Testis (tissue), 3 donors: Measurements from ENCODE around the gene CDK5R2. TPM values are rescaled to one million over a fixed set of nuclear protein-coding genes. Genes with fewer than 3 reads are reported as not detected.

ENCODE experiments used
- DNase-seq: peaks from one replicate; pipeline ENCODE4 v3.0.0-alpha.2; 2019
- H3K27ac ChIP-seq, 2 donors: fragments of 200-600 bp; sonication (generic); one replicate each; pipeline ENCODE4 v1.5.1; 2019
- H3K27me3 ChIP-seq: fragments of 200-600 bp; sonication (generic); one replicate; pipeline ENCODE4 v1.5.1; 2019
- H3K36me3 ChIP-seq: fragments of 200-600 bp; sonication (generic); one replicate; pipeline ENCODE4 v1.5.1; 2017; ENCODE audit warnings: low read depth; ENCODE audit errors: missing control alignments
- H3K4me1 ChIP-seq: fragments of 200-600 bp; sonication (generic); one replicate; pipeline ENCODE4 v1.5.1; 2019
- H3K4me3 ChIP-seq, 2 donors: fragments of 200-600 bp; sonication (generic); one replicate each; pipeline ENCODE4 v1.5.1; 2017 to 2019
- H3K9me3 ChIP-seq: fragments of 200-600 bp; sonication (generic); one replicate; pipeline ENCODE4 v1.5.1; 2017
- POLR2A ChIP-seq: fragments of 450-650 bp; IDR thresholded peaks from one replicate; pipeline ENCODE4 v1.6.1; 2017; ENCODE audit warnings: antibody characterized with exemption, mild to moderate bottlenecking, moderate library complexity
- WGBS, 2 donors: methylation state at CpG; one replicate each; pipeline ENCODE4 v1.1.5; 2018; 5-methylcytosine and 5-hydroxymethylcytosine counted together
- intact Hi-C: fragments of 100-400 bp; cut with DNase I; formaldehyde crosslinking; loops from one replicate; pipeline ENCODE4 v1.15.1; 2023; ENCODE audit warnings: low total_unique reads
- polyA plus RNA-seq: library from polyadenylated mRNA; stranded (reverse); fragments of 350-450 nt; fragmentation: Illumina TruSeq; extraction: RNeasy Lipid Tissue Mini Kit (QIAGEN cat#74804); gene quantifications from one replicate; pipeline ENCODE4 v1.2.3, GENCODE V29; 2014; ENCODE audit warnings: low read depth, low replicate concordance; ENCODE audit not compliant: insufficient read depth
- total RNA-seq, 2 donors: library from RNA; depleted of rRNA; stranded (reverse); fragments of >200 nt; gene quantifications; one replicate each; pipeline ENCODE4 v1.2.3, GENCODE V29; 2016
- TF ChIP-seq, protein P1 (sequence below), 3 experiments: fragments of 450-650 bp in 2 of 3; fragments of 200-600 bp in 1 of 3; sonication (generic) in 1 of 3; IDR thresholded peaks; one replicate each; pipeline ENCODE4 v1.5.1; 2016 to 2019; ENCODE audit warnings: antibody characterized with exemption in 3 of 3, mild to moderate bottlenecking in 2 of 3, moderate library complexity in 1 of 3

Gene CDK5R2
- total and polyA plus RNA-seq, 3 donors from 2014 or later, result 0.83 to 1.6 (median 1.2) TPM

DNA sequence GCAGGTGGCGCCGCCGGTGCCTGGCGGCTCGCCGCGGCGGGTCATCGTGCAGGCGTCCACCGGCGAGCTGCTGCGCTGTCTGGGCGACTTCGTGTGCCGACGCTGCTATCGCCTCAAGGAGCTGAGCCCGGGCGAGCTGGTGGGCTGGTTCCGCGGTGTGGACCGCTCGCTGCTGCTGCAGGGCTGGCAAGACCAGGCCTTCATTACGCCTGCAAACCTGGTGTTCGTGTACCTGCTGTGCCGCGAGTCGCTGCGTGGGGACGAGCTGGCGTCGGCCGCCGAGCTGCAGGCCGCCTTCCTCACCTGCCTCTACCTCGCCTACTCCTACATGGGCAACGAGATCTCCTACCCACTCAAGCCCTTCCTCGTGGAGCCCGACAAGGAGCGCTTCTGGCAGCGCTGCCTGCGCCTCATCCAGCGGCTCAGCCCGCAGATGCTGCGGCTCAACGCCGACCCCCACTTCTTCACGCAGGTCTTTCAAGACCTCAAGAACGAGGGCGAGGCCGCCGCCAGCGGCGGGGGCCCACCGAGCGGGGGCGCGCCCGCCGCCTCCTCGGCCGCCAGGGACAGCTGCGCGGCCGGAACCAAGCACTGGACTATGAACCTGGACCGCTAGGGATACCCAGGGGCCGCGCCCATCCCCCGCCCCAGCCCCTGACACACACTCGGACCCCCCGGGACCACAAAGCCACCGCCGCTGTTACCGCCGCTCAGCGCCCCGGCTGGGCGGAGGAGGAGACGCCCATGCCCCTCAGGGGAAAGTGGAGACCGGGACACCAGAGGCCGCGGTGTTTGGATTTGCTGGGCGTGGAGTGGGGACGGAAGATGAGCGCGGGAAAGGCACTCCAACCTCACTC lies 1.1 kb downstream of the CDK5R2 start:
- no peaks in the 10 kb centered on the region for H3K4me1 ChIP-seq
- intact Hi-C loops, result no loop called here
- no peak for DNase-seq
- H3K27ac ChIP-seq, result no peak overlapping the region
- no peaks in the 10 kb centered on the region for H3K27me3 ChIP-seq
- H3K36me3 ChIP-seq, result no peaks in the 10 kb centered on the region
- peak overlapping the region in 1 of 2 donors; percentile 52 for H3K4me3 ChIP-seq
- WGBS, 2 donors, result 1% methylated on average over 9 to 42 of the region's 87 CpGs
- no peaks in the 10 kb centered on the region for H3K9me3 ChIP-seq
- TF ChIP-seq, protein P1, sequence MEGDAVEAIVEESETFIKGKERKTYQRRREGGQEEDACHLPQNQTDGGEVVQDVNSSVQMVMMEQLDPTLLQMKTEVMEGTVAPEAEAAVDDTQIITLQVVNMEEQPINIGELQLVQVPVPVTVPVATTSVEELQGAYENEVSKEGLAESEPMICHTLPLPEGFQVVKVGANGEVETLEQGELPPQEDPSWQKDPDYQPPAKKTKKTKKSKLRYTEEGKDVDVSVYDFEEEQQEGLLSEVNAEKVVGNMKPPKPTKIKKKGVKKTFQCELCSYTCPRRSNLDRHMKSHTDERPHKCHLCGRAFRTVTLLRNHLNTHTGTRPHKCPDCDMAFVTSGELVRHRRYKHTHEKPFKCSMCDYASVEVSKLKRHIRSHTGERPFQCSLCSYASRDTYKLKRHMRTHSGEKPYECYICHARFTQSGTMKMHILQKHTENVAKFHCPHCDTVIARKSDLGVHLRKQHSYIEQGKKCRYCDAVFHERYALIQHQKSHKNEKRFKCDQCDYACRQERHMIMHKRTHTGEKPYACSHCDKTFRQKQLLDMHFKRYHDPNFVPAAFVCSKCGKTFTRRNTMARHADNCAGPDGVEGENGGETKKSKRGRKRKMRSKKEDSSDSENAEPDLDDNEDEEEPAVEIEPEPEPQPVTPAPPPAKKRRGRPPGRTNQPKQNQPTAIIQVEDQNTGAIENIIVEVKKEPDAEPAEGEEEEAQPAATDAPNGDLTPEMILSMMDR (IDR thresholded peaks at IDR 0.05), result no peak
- TF ChIP-seq POLR2A, result no peak

DNA sequence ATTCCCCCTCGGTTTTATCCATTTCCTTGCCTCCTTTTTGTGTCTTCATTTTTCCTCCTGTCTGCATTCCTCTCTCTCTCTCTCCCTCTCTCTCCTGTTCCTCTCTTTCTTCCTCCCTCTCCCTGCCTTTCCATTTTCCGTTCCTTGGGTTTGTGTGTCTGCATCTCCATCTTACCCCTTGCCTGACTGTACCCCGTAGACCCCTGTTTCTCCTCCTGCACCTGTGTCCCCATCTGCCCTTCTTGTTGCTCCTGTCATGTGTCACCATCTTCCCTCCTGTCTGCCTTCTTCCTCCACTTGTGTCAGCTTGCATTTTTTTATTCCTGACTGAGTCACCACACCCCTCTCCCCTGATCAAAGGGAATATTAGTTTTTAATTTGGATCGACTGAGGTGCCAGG lies 1.8 kb downstream of the CDK5R2 start:
- Histone ChIP-seq H3K27me3 (no peaks in the 10 kb centered on the region), H3K27ac (no peak overlapping the region), H3K4me3 (no peak overlapping the region), H3K36me3 (no peaks in the 10 kb centered on the region), H3K4me1 (no peaks in the 10 kb centered on the region), H3K9me3 (no peaks in the 10 kb centered on the region)
- intact Hi-C loops, result no loop called here
- 5 to 7% methylated on average over 4 of the region's 4 CpGs for WGBS, 2 donors
- no peak for DNase-seq
- TF ChIP-seq, protein P1 (IDR thresholded peaks at IDR 0.05), result no peak
- no peak for TF ChIP-seq POLR2A

DNA sequence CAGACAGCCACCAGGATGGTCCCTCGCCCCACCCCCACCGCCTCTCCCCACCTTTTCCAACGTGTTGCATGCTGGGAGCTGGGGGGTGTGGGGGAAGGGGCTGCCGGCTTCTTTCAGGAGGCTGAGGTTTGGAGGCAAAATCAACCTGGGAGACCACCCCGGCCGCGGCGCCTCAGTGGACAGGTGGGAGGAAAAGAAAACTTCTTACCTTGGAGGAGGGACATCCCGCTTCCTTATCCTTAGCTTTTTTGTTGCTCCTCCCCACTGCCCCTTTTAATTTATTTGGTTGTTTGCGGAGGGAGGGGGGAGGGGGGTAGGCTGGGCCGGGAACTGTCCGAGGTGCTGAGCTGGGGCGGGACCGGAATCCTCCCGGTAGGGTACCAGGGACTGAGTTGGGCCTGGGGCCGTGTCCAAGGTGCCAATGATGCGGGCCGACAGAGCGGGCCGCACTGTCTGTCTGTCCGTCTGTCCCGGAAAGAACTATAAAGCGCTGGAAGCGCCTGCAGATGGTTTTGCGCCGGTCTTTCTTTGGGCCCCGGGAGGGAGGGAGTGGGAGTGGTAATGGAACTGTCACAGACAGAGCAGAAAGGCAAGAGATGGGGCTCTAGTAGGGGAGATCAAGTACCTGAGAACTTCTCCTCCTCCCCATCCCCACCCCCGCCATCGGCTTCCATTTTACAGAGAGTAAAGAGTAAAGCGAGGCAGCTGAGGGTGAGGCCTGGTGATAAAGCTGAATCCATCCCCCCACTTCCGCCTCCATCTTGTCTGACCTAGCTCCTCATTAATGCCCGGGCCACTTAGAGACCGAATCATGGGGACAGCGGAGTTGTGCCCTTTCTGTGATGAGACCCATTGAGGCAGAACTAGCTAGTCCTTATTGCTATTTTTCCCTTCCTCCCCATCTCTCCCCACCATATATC lies 2.4 kb downstream of the CDK5R2 start:
- H3K4me3 ChIP-seq, result no peak overlapping the region
- H3K36me3 ChIP-seq, result no peaks in the 10 kb centered on the region
- H3K27me3 ChIP-seq, result no peaks in the 10 kb centered on the region
- intact Hi-C loops, result no loop called here
- H3K4me1 ChIP-seq, result no peaks in the 10 kb centered on the region
- no peak for TF ChIP-seq POLR2A
- TF ChIP-seq, protein P1 (IDR thresholded peaks at IDR 0.05), result no peak
- no peak overlapping the region for H3K27ac ChIP-seq
- no peaks in the 10 kb centered on the region for H3K9me3 ChIP-seq
- DNase-seq, result no peak
- WGBS, 2 donors, result 7 to 10% methylated on average over 33 to 34 of the region's 34 CpGs

DNA sequence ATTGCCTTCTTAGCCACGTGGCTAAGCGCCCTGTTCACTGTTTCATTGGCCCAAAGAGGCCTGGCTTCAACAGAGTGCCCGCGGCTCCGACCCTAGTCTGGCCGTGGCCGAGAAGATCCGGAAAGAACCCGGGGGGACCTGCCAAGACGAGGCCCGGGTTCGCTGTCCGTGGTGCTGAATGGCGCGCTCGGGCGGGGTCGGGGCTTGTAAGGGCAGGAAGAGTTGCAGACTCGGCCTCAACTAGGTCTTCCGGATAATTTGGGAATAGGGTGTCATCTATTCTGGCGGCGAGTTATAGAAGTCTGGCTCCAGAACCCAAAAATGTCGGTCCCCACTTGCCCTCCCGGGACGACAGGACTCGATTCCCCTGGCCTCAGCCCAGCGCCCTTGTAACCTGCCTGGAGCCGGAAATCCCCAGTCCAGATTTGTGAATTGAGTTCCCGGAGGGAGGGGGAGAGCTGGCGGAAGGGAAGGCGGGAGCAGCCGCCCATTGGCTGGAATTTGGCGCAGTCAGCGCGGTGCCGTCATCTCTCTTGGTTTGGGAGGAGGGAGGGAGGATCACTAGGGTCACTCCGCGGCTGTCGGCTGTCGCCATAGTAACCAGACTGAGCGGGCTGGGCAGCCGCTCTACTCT lies 3.5 kb downstream of the CDK5R2 start:
- no peaks in the 10 kb centered on the region for H3K9me3 ChIP-seq
- peak overlapping the region in 1 of 2 donors; percentile 35 for H3K4me3 ChIP-seq
- no peak for TF ChIP-seq POLR2A
- TF ChIP-seq, protein P1 (IDR thresholded peaks at IDR 0.05), result no peak
- intact Hi-C loops, result no loop called here
- 2 to 3% methylated on average over 16 to 37 of the region's 42 CpGs for WGBS, 2 donors
- no peaks in the 10 kb centered on the region for H3K36me3 ChIP-seq
- no peaks in the 10 kb centered on the region for H3K27me3 ChIP-seq
- H3K27ac ChIP-seq, result no peak overlapping the region
- H3K4me1 ChIP-seq, result no peaks in the 10 kb centered on the region
- peak; percentile 84 for DNase-seq
